Measurements from ENCODE around the gene KLK11.

The KLK11 gene

DNA sequence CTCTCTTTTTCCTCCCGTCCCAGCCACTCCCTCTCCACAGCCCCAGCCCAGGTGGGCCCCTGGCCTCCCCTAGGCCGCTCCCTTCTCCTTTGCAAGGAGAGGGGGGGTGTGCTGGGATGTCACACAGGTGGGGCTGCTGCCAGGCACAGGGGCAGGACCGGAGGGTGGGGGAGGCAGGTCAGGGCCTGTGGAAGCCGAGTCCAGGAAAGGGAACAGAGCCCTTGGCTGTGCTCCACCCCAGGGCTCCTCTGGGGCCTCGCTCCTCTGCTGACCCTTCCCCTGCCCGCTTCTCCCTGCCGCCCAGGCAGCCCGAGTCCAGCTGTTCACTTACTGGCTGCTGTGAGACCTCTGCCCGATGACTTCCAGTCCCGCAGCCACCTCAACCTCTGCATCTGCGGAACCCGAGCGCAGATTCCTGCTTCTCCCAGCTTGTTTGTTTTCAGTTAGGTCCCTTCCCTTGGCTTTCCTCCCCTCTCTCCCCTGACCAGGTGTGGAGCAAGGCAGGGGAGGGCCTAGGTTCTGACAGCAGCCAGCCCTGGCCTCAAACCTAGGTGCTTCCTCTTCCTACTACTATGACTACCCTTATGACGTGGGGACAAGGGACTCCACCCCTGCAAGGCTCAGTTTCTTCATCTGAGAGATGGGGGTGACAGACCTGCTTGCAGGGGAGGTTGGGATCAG lies 850 bp upstream of the KLK11 start:
- DNase-seq, result no peak

DNA sequence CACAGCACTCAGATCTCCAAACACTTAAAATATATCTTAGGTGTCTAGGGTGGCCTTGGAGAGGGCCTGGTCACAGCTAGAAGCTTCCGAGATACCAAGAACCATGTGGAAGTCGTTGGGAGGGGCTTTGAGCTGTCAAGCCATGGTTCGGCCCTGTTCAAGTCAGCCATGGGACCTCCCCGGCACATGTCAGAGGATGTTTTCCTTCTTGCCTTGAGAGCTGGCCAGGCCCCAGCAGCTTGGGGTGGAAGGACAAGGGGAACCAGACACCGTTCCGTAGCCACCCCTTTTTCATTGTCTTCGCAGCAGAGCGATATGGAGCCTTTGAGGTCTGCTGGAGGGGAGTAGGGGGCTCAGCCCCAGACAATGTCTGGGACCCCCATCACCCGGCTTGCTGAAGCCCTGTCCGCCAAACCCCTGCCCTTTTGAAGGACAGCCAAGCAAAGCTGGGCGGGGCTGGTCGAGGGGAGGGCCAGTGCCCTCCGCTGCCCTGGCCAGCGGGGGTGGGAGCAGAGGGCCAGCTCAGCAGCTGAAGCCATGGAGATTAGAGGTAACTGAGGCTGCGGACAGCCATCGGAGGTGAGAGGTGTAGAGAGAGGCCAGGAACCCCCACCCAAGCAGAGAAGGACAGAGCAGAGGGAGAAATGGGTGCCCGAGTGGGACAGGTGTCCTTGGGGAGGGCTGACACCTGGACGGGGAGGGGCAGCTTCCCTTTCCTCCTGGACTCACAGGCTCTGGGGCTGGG lies 435 bp downstream of the KLK11 start:
- no peak for DNase-seq

DNA sequence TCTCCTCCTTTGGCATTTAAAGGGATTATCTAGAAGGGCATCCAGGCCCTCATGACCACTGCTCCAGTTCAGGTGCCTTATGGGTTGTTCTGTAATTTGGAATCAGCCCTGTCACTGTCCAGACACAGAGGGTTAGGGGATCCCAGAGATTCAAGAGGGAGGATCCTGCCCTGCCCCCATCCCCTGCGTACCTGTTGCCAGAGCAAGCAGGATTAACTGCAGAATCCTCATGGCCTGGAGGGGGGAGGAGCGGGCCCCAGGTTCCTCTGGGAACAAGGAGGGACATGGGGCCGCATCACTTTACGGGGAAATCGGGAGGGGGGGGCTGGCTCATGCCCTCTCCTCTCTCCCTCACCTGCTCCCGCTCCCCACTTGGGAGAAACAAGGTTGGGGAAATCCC lies 1.0 kb downstream of the KLK11 start:
- no peak for DNase-seq

DNA sequence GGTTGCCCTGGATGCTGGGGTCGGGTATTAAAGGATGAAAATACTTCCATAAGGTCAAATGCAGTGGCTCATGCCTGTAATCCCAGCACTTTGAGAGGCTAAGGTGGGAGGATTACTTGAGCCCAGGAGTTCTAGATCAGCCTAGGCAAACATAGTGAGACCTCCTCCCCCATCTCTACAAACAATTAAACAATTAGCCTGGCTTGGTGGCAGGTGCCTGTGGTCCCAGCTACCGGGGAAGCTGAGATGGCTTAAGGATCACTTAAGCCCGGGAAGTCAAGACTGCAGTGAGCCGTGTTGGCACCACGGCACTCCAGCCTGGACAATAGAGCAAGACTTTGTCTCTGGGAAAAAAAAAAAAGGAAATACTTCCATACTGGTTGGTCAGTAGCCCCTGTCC lies 1.5 kb downstream of the KLK11 start:
- DNase-seq, result no peak

DNA sequence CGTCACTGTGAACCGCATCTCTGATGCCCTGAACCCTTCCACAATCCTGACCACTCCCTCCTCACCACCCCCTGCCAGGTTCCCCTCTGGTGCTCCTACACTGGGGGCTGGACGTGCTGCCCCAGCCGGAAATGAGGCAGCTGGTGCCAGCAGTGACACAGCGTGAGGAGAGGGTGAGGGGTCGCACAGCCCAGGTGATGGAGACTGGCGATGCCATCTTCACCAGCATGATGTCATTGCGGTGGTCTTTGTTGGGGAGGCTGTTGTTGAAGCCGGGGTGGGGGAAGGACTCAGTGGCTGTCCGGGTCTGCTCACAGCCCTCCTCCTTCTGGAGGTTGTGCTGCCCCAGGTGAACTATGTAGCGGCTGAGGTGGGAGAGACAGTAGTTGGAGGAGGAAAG lies 2.5 kb downstream of the KLK11 start:
- no peak for DNase-seq

DNA sequence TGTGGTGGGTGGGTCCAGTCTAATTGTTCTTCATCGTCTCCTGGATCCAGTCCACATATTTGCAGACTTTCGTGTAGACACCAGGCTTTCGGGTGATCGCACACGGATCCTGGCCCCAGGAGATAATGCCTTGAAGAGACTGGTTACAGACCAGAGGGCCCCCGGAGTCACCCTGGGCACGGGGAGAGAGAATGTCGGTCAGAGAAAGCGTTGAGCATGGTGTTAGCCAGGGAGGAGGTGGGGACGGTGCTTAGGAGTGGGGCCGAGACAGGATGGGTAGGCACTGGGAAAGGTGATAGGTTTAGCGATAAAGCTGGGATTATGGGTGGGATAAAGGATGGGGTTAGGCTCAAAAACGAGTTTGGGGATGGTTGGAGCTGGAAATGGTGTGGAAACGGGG lies 3.9 kb downstream of the KLK11 start:
- DNase-seq, result no peak

DNA sequence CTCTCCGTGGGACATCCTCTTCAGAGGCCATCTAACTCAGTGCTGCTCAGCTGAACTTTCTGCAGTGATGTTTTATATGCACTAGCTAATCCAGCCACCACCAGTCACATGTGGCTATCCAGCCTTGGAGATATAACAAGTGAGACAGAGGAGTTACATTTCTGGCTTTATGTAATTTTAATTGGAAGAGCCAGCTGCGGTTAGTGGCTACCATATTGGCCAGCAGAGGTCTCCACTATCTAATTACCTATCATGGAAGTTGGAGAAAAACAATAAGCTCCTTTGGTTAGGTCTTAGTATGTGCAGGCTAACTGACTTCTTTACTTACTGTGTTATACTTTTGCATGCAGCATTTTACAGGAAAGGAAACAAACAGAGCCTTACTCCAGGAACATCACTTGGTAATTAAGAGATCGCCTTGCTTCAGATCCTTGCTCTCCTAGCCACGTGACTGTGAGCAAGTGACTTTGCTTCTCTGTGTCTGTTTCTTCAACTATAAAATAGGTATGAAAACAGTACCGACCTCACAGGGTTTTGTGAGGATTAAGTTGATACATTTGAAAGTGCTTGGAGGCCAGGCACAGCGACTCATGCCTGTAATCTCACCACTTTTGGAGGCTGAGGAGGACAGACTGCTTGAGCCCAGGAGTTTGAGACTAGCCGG lies 5.3 kb downstream of the KLK11 start:
- DNase-seq, result no peak

DNA sequence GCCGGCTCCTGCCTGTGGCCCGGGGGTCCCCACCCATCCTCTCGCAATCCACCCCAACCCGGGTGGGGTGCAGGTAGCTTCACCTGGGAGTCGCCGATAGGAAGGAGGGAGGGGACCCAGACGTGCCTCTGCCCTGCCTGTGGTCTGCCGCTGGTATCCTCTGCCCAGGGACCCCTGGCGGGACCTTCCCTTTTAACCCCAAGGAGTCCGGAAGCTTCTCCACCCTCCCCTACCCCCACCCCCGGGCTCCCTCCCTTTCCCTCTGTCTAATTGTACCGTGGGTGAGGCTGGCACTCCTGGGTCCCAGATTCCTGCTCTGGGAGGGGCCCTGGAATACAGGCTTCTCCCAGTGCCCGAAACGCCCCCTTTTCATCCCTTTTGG lies 6.9 kb downstream of the KLK11 start, which contains the start of gene KLK10:
Gene KLK10 (minus strand): TSS at position 166 of the 382 bp plus-strand sequence. CDS start 579 bp downstream, outside the sequence.
- no peak for DNase-seq

DNA sequence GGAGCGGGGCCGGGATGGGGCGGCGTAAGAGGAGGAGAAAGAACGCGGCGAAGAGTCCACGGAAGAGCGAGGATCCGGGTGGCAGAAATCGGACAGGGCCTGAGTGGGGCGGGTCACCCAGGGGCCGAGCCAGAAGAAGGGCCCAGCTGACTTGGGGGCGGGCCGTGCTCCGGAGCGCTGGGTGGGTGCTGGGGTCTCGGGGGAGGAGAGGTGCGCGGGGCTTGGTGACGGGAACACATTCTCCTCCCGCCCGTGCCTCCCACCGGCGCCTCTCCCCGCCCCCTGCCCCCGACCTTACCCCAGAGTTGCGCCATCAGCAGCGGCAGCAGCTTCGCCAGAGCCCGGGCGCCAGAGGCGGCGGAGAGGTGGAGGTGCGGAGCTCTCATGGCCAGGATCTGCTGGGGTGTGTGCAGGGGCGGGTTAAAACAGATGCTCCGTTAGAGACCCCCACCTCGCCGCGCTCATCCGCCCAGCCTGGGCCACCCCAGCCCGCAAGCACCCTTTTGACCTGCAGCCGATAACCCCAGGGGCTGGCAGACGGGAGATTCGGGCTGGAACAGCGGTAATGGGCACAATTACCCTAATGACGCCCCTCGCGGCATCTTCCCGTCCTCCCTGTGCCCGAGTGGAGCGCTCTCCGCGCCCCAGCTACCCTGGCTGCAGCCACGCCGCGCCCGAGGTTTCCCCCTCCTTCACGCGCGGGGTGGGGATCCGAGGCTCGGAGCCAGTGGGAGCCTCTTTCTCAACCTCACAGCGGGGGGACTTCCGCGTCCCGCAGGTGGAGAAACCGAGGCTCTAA lies 7.5 kb downstream of the KLK11 start:
- no peak for DNase-seq

DNA sequence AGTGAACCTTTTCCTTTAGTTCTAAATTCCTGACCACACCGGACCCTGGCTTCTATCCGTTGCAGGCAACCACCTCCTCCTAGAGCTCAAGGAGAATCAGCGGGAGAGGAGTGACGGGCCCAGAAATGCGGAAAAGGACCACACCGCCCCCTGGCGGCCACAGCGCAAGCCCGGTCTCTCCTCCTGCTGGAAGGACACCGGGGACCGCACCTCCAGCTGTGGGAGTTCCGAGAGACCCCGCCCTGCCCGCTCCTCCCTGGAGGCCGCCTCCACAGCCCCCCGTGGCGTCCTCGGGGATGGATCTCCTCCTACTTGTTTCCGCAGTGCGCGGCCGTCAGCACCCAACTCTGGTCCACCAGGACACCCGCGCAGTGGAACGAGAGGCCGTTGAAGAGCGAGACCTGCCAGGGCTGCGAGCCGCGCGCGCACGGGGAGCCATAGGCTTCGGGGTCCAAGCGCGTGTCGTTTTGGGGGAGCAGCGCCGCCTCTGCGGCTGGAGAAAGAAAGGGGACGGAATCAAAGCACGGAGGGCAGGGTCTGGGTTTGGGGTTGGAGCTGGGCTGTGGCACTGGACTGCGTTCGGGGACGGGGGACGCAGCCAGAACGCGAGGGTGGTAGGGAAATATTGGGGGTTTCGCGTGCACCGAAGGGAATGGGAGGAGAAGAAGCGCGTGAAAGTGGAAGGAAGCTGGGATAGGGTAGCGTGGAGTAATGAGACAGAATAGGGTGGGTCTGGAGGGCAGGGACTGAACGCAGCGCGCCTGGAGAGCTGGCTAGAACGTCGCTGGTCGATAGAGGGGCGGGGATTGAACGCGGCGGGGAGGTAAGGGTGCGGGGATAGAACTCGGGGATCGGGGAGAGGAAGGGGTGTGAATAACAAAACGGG lies 9.4 kb downstream of the KLK11 start:
- no peak for DNase-seq

DNA sequence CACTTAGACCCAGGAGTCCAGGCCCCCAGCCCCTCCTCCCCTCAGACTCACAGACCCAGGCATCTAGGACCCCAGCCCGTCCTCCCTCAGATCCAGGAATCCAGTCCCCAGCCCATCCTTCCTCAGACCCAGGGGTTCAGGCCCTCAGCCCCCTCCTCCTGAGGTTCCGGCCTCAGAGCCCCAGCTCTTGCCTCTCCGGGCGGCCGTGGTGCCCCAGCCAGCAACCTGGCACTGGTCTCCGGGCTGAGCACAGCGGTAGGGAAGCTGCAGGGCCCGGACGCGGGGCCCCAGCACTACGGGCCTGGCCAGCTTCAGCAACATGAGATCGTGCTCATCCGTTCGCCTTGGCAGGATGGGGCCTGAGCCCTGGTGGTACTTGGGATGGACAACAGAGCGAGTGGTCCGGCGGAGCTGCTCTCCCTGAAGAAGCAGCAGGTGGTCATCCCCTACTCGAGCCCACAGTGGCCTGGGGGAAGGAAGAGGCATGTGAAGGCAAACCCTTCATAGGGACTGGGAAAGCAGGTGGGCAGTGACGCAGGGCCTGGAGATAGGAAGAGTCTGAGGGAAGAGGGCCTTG lies 10.6 kb downstream of the KLK11 start:
- DNase-seq, result no peak

DNA sequence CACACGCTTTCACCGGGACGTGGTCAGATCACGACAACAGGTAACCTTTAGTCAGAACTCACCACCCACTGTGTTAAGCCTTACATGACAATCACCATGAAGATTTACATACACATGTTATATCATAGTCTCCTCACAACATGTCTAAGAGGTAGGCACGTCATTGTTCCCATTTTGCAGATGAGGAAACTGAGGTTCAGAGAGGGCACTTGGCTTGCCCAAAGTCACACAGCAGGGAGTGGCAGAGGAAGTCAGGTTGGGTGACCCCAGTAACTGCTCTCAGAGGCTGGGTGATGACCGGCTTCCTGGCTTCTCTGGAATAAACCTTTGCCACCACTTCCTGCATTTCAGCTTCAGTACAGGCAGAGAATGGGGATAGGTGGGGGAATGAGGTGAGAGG lies 12.2 kb downstream of the KLK11 start:
- no peak for DNase-seq

DNA sequence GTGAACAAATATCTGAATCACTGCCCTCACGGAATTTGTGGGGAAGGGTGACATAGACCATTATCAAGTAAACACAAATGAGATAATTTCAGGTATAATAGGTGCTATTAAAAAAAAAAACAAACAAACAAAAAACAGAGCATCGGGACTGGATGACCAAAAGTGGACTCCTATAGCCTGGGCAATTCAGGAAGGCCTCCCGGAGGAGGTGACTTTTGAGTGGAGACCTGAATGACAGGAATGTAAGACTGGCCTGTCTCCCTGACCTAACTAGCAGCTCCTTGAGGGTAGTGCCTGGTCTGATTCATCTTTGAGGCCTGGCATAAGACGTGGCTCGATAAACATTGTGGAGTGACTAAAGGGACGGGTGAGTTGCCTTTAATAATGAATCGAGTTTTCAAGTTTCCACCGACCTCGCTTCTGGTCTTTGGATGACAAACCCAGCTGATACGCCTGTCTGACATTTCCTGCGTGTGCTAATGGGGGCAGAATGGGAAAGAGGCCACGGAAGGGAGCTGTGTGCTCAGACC lies 13.7 kb downstream of the KLK11 start:
- no peak for DNase-seq

DNA sequence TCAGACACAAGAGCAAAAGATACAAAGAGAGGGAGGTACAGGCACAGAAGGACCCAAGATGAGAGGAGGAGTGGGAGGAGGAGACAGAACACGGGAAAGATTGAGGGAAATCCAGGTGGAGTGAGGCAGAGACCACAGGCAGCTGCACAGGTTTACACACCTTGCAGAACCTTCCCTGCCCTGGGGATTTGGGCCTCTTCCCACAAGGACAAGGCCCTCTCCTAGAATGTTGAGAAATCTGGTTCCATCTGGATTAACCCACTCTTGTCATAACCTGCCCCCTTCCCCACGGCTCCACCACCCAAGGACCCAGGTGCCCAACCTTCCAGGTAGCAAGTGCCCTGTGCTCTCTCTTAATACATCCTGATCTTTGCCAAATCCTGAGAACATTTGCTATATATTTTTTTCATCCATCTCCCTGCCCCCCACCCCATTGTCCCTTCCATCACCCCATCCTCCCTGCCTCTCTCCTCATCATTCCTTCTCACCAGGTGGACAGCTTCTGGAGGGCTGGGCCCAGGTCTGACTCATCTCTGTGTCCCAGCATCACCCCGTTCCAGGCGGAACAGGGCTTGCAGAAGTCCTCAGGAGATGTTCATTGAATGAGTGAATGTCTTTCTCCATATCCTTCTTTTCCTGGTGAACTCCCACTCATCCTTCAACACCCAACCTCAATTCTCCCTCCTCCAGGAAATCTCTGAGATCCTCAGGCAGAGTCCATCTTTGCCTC lies 16.2 kb downstream of the KLK11 start:
- no peak for DNase-seq

DNA sequence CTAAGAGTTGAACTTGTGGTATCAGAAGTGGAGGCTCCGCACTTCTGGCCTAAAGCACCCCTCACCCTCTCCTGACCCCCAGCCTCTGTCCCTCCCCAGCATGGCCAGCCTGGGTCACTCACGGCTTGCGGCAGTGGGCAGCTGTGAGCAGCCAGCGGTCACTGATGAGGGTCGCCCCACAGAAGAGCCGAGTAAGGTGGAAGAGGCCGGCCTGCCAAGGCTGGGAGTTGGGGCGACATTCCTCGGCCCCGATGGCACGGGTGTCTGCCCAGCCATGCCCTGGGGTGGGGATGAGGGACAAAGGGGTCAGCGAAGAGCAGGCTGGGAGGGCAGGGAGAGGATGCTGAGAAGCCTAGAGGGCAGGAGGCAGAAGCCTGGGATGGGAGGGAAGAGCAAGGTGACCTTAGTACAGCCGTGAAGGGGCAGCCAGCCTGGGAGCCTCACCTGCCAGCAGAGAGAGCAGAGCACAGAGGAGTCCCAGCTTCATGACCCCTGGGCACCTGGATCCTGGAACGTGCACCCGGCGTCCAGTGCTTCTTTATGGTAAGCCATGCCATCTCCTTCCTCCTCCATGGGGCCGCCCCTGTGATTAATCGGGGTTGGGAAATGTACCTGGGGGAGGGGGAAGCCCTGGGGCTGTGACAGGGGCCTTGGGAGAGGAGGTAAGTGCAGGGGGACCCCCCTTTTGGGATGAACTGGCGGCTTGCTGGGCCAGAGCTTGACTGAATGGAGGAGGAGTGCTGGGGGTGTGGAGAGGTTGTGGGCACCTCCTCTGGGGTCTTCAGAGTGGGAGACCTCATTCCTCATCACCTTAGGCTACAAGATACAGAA lies 17.1 kb downstream of the KLK11 start:
- DNase-seq, result no peak

DNA sequence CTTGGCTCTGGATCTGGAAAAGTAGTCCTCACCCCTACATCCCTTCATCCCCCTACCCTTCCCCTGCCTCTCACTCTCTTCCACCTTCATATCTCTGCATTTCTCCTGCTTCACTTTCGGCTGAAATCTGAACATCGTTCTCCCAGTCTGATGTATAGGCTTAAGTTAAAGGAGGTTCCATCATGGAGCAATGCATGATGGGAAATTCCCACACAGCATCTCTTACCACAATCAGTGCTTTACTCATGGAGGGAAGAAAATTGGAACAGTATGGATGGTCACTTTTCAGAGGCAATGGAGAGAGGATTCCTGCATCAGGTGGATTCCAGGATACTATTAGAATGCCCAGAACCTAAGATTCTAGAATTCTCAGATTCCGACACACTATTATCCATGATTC lies 18.9 kb downstream of the KLK11 start:
- DNase-seq, result no peak

DNA sequence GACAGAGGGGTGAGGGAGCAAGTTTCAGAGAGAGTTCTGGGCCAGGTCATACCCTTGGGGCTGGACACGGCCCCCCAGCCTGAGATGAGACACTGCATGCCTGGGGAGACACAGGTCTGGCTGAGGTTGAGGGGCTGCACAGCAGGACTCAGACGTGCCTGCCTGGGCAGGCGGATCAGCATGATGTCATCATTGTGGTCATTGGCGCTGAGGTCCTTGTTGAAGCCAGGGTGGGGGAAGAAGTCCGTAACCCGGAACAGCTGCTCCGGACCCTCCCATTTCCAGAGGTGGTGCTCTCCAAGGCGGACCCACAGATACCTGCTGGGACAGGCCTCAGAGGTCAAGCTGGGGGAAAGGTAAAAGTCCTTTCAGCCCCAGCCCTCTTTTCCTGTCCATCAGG lies 20.0 kb downstream of the KLK11 start:
- DNase-seq, result no peak

DNA sequence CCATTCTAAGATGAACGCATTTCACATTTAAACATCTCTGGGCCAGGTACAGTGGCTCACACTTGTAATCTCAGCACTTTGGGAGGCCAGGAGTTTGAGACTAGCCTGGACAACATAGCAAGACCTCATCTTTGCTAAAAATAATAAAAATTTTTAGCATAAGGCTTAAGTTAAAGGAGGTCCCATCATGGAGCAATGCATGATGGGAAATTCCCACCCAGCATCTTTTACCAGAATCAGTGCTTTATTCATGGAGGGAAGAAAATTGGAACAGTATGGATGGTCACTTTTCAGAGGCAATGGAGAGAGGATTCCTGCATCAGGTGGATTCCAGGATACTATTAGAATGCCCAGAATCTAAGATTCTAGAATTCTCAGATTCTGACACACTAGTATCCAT lies 21.2 kb downstream of the KLK11 start:
- DNase-seq, result no peak

DNA sequence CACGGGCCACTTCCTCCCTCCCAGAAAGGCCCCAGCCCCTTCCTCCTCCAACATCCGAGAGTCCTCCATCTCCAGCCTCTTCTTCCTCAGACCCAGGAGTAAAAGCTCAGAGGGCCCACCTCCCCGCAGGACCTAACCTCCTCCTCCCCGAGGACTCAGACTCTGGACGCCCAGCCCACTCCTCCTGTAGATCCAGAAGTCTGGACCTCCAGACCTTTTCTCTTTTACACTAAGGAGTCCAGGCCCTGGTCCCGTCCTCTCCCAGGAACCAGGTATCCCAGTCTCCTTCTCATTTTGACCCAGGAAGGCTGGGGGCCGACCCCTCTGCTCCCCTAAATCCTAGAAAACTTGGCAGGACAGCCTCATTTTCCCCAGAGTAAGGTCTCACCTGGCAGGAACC lies 23.1 kb downstream of the KLK11 start:
- DNase-seq, result no peak

Data from NCI-H2171 (cell line).